GM21786 (cell line): ENCODE results near the gene PRSS8.

Experiments
- ATAC-seq: cut with Tn5 transposase; IDR thresholded peaks from one replicate; pipeline ENCODE4 v1.9.1; 2021; ENCODE audit not compliant: unreplicated experiment

The PRSS8 gene

GRCh38 chr16:31083981-31084380 is 51.5 kb downstream of the PRSS8 start:
- no peak for ATAC-seq

- no peak for ATAC-seq
Observed at GRCh38 chr16:31083556-31083955, 52.0 kb downstream of the PRSS8 start.

- ATAC-seq = no peak
Observed at GRCh38 chr16:31083081-31083480, 52.4 kb downstream of the PRSS8 start.

DNA sequence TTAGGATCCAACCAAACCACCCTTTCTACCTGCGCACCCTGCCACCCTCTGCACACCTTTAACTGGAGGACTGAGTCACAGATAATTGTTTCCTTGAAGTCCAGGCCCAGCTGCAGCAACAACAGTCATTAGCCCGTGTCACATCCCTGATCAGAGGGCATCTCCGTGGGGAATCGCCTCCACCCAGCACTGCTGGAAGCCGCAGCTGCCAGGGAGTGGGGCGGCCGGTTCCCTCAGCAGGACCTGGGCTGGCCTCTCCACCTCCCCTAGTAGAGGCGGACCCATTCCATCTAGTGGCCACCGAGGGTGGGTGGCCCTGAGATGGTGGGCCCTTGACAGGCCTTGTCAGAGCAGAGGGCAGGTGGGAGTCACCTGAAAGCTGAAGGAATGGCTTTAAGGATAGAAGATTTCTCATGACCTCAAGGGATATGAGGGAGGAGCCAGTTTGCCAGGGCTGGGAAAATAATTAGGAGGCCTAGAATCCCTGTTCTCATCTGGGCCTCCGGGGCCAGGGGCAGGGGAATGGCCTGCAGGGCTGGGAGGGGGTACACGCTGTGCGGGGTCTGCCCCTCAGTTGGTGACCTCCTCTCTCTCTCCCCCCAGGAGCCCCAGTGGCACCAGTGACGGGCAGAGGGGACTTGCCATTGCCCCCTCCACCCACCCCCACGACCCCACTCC is 53.0 kb downstream of the PRSS8 start:
- no peak for ATAC-seq
